Activated naive CD4-positive, alpha-beta T cell treated with anti-CD3 and anti-CD28 coated beads, Interleukin-2, amount 50 U/mL, for 24 hours (primary cell): ENCODE data around the gene VAMP5.
"Not testable (repeated sequence)": the region's sequence is repeated elsewhere in the genome, so short reads cannot be mapped to it uniquely, and the experiment has no call there.

Experiments
- H3K27ac Mint-ChIP-seq: one replicate; pipeline ENCODE4 v1.8.0; 2021; ENCODE audit warnings: mild to moderate bottlenecking, mixed read lengths
- H3K27me3 Mint-ChIP-seq: one replicate; pipeline ENCODE4 v1.8.0; 2021; ENCODE audit warnings: mixed read lengths
- H3K36me3 Mint-ChIP-seq: one replicate; pipeline ENCODE4 v1.8.0; 2021; ENCODE audit warnings: mixed read lengths
- H3K4me1 Mint-ChIP-seq: one replicate; pipeline ENCODE4 v1.8.0; 2021; ENCODE audit warnings: mixed read lengths
- H3K4me3 Mint-ChIP-seq: one replicate; pipeline ENCODE4 v1.8.0; 2021; ENCODE audit warnings: mild to moderate bottlenecking, mixed read lengths
- H3K9me3 Mint-ChIP-seq: one replicate; pipeline ENCODE4 v1.8.0; 2021; ENCODE audit warnings: mixed read lengths

VAMP5 gene

DNA sequence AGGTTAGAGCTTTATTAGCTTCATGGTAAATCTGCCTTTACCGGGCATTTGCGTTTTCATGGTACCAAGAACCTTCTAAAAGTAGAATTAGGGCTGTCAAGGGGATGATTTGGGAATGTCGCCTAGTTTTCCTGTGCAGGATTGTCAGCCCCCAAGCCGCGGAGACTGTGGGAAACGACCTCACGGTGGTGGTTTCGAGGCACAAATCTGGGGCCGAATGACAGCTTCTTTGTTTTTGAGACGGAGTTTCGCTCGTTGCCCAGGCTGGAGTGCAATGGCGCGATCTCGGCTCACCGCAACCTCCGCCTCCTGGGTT is 31.1 kb downstream of the VAMP5 start:
- Mint-ChIP-seq H3K36me3 (peaks cover 2% of the 10 kb centered on the region), H3K9me3 (no peaks in the 10 kb centered on the region), H3K4me1 (peaks cover 23% of the 10 kb centered on the region), H3K27ac (no peak overlapping the region), H3K27me3 (no peaks in the 10 kb centered on the region), H3K4me3 (peak overlapping the region; percentile 36)

DNA sequence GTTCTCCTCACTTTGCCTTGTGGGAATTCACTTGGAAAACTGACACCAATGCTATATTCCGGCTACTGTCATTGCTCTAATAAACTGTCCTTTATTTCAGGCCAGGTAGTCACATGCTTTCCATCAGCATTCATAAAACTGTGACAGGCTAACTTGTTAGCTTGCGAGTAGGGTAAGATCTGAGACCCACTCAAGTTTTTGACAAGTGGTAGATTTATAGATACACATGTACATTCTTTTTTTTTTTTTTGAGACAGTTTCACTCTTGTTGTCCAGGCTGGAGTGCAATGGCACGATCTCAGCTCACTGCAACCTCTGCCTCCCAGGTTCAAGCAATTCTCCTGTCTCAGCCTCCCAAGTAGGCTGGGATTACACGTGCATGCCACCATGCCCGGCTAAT is 33.5 kb downstream of the VAMP5 start:
- Mint-ChIP-seq H3K4me3 (peak overlapping the region; percentile 96), H3K4me1 (peaks cover 25% of the 10 kb centered on the region)
- H3K27me3 Mint-ChIP-seq, H3K9me3 Mint-ChIP-seq, H3K36me3 Mint-ChIP-seq, H3K27ac Mint-ChIP-seq: not testable (repeated sequence)

DNA sequence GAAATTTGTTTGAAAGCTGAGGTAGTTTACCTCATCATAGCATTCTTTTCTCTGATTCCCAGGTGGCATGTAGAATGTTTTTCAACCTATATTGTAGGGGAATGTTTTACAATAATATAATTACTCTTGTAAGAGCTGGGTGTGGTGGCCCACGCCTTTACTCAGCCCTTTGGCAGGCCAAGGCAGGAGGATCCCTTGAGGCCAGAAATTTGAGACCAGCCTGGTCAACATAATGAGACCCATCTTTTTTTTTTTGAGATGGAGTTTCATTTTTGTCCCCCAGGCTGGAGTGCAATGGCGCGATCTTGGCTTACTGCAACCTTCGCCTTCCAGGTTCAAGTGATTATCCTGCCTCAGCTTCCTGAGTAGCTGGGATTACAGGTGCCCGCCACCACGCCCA is 35.4 kb downstream of the VAMP5 start:
- no peaks in the 10 kb centered on the region for H3K27me3 Mint-ChIP-seq
- no peaks in the 10 kb centered on the region for H3K9me3 Mint-ChIP-seq
- no peak overlapping the region for H3K4me3 Mint-ChIP-seq
- H3K4me1 Mint-ChIP-seq: peaks cover 25% of the 10 kb centered on the region
- H3K36me3 Mint-ChIP-seq: peaks cover 11% of the 10 kb centered on the region
- H3K27ac Mint-ChIP-seq: no peak overlapping the region

DNA sequence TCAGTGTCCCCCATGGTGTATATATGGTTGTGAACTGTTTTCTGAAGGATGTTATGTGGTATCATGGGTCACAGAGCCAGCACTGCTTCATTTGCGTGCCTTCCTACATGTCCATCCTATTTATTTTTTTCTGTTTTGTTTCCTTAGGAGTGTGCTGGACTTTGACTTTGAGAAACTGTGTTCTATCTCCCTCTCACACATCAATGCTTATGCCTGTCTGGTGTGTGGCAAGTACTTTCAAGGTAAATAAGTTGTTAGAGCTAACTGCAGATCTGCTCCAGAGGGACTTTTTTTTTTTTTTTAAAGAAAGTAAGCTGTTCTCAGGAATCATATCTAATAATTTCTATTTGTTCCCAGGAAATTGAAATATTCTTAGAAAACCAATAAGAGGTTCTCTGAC is 37.1 kb downstream of the VAMP5 start:
- Mint-ChIP-seq H3K9me3 (no peaks in the 10 kb centered on the region), H3K4me3 (no peak overlapping the region), H3K27ac (no peak overlapping the region), H3K36me3 (peaks cover 14% of the 10 kb centered on the region), H3K4me1 (peaks cover 21% of the 10 kb centered on the region), H3K27me3 (no peaks in the 10 kb centered on the region)

DNA sequence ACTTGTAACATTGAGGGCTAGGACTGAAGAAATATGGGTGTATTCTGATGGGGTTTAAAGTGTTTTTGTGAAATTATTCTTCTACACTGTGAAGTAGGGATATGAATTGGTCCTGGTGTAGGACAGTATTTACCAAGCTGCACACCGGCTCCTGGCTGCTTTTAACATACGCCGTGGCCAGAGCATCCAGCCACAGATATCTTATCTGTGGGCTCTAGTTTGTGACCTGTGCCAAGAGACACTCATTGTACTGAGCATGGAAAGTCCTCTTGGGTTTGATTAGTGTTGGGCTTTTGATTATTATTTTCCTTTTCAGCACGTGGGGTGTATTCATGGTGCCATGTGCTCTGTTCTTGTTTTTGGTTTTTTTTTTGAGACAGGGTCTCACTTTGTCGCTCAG is 39.8 kb downstream of the VAMP5 start:
- no peak overlapping the region for H3K4me3 Mint-ChIP-seq
- H3K27me3 Mint-ChIP-seq: no peaks in the 10 kb centered on the region
- peaks cover 15% of the 10 kb centered on the region for H3K36me3 Mint-ChIP-seq
- H3K27ac Mint-ChIP-seq: no peak overlapping the region
- no peaks in the 10 kb centered on the region for H3K9me3 Mint-ChIP-seq
- H3K4me1 Mint-ChIP-seq: peaks cover 21% of the 10 kb centered on the region

DNA sequence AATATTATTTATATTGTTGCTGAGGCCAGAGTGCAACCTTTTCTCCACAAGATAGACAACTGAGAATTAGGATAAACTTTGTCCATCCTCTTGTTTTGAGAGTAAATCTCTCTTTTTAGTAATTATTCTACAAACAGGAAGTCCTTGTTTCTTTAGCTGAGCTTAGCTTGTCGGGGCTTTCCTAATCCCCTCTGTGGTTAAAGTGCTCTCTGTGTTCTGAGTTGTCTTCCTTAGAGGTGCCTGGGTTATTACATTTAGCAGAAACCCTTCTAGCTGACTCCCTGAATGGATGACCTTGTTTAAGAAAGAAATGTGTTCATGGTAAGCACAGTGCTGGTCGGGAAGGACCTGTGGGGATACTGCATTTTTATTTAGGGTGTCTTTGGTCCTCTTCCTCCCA is 44.4 kb downstream of the VAMP5 start:
- Mint-ChIP-seq H3K9me3 (no peaks in the 10 kb centered on the region), H3K27ac (peak overlapping the region; percentile 46), H3K4me1 (peaks cover 12% of the 10 kb centered on the region), H3K36me3 (peaks cover 17% of the 10 kb centered on the region), H3K27me3 (no peaks in the 10 kb centered on the region), H3K4me3 (peak overlapping the region; percentile 19)

DNA sequence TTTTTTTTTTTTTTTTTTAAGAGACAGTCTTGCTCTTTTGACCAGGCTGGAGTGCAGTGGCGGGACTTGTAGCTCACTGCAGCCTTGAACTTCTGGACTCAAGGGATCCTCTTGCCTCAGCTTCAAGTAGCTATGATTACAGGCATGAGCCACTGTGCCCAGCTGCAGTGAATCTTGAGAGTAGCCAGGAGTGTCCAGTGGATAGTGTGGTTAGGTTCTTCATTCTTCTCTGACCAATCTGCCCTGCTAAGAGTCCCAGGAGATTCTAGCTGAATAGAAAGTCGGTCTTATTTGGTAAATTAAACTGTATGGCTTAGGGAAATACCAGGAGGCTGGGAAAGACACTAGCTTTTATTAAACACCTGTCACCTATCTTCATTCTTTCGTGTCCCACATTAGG is 47.1 kb downstream of the VAMP5 start:
- no peak overlapping the region for H3K27ac Mint-ChIP-seq
- no peaks in the 10 kb centered on the region for H3K27me3 Mint-ChIP-seq
- H3K36me3 Mint-ChIP-seq: peaks cover 14% of the 10 kb centered on the region
- no peak overlapping the region for H3K4me3 Mint-ChIP-seq
- no peaks in the 10 kb centered on the region for H3K9me3 Mint-ChIP-seq
- H3K4me1 Mint-ChIP-seq: peaks cover 17% of the 10 kb centered on the region

DNA sequence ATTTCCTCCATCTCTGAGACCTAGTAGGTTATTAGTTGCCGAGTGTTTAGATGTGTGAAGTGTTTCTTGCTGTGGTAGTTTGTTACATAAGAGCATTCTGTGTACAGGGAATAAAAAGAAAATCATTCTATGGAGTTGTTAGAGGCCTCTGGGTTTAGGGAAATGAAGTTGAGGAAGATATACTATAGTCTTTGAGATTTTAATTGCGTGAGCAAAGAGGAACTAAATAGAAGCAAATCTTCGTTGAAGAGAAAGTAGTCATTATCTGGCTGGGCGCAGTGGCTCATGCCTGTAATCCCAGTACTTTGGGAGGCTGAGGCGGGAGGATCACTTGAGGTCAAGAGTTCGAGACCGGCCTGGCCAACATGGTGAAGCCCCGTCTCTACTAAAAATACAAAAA is 50.8 kb downstream of the VAMP5 start:
- Mint-ChIP-seq H3K9me3 (no peaks in the 10 kb centered on the region), H3K27ac (no peak overlapping the region), H3K4me1 (peaks cover 11% of the 10 kb centered on the region), H3K36me3 (peaks cover 16% of the 10 kb centered on the region), H3K27me3 (no peaks in the 10 kb centered on the region), H3K4me3 (no peak overlapping the region)

DNA sequence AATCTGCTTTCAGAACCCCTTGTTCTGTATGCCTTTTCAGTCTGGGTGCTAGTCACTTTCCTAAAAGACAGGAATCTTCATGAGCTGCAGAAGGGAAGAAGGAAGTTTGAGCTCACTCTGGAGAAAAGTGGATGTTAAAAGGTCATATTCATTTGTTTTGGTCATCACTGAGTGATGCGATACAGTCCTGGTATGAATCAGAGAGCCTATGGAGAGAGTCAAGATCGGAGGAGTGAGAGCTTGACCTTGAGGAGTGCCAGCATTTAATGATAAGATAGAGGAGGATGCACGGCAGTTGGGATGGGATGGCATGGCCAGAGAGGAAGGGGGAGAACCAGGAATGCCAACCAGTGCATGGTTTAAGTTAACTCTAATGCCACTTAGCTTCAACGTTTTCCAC is 51.4 kb downstream of the VAMP5 start:
- Mint-ChIP-seq H3K36me3 (peaks cover 17% of the 10 kb centered on the region), H3K27me3 (no peaks in the 10 kb centered on the region), H3K27ac (no peak overlapping the region), H3K4me3 (no peak overlapping the region), H3K9me3 (no peaks in the 10 kb centered on the region), H3K4me1 (peaks cover 11% of the 10 kb centered on the region)

DNA sequence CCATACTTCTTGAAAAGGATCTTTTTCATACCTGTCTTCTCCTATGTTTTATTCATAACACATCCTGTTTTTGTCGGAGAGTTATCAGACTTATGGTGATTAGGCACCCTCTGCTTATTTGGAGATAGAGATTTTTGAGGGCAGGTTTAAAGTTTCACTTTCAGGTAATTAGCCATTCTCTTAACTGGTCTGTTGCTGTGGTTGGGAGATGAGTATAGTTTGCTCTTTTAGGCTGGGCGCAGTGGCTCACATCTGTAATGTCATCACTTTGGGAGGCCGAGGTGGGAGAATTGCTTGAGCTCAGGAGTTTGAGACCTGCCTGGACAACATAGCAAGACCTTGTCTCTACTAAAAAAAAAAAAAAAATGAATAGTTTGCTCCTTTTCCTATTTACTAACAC is 58.5 kb downstream of the VAMP5 start:
- no peak overlapping the region for H3K4me3 Mint-ChIP-seq
- H3K27me3 Mint-ChIP-seq: no peaks in the 10 kb centered on the region
- peak overlapping the region; percentile 19 for H3K27ac Mint-ChIP-seq
- H3K9me3 Mint-ChIP-seq: no peaks in the 10 kb centered on the region
- H3K36me3 Mint-ChIP-seq: peaks cover 9% of the 10 kb centered on the region
- H3K4me1 Mint-ChIP-seq: peaks cover 3% of the 10 kb centered on the region
